HEK293 (cell line): ENCODE results near the gene RIPOR1.
A peak's percentile ranks its signal among the peaks of the same experiment; 100 is the strongest.

Source experiments
- KLF8 ChIP-seq: fragments of 450-650 bp; formaldehyde crosslinking; IDR thresholded peaks from 2 replicates; pipeline ENCODE4 v1.5.1; 2016; ENCODE audit warnings: missing biosample characterization, missing genetic modification characterization
- MEIS1 ChIP-seq: sonication (generic); formaldehyde crosslinking; IDR thresholded peaks from 2 replicates; pipeline ENCODE4 v1.8.1; 2022; ENCODE audit warnings: missing genetic modification reagents, mild to moderate bottlenecking, borderline replicate concordance
- MZF1 ChIP-seq: fragments of 450-650 bp; formaldehyde crosslinking; IDR thresholded peaks from 2 replicates; pipeline ENCODE4 v1.5.1; 2017; ENCODE audit warnings: missing biosample characterization, missing genetic modification characterization, borderline replicate concordance
- OSR2 ChIP-seq: fragments of 450-650 bp; formaldehyde crosslinking; IDR thresholded peaks from 2 replicates; pipeline ENCODE4 v1.5.1; 2016; ENCODE audit warnings: missing biosample characterization, missing genetic modification characterization
- PRDM6 ChIP-seq: fragments of 450-650 bp; formaldehyde crosslinking; IDR thresholded peaks from 2 replicates; pipeline ENCODE4 v1.5.1; 2017; ENCODE audit warnings: missing biosample characterization, missing genetic modification characterization
- ZBTB1 ChIP-seq: fragments of 450-650 bp; formaldehyde crosslinking; IDR thresholded peaks from 2 replicates; pipeline ENCODE4 v1.5.1; 2016; ENCODE audit warnings: missing biosample characterization, missing genetic modification characterization
- ZBTB20 ChIP-seq: fragments of 450-650 bp; formaldehyde crosslinking; IDR thresholded peaks from 2 replicates; pipeline ENCODE4 v1.5.1; 2016; ENCODE audit warnings: missing biosample characterization, missing genetic modification characterization
- ZBTB6 ChIP-seq: fragments of 450-650 bp; formaldehyde crosslinking; IDR thresholded peaks from 2 replicates; pipeline ENCODE4 v1.5.1; 2017; ENCODE audit warnings: missing biosample characterization, missing genetic modification characterization
- ZFP3 ChIP-seq: fragments of 450-650 bp; formaldehyde crosslinking; IDR thresholded peaks from 2 replicates; pipeline ENCODE4 v1.5.1; 2016; ENCODE audit warnings: low read depth, missing biosample characterization, missing genetic modification characterization
- ZNF10 ChIP-seq: fragments of 450-650 bp; formaldehyde crosslinking; IDR thresholded peaks from 2 replicates; pipeline ENCODE4 v1.5.1; 2017; ENCODE audit warnings: missing biosample characterization, missing genetic modification characterization
- ZNF121 ChIP-seq: fragments of 450-650 bp; formaldehyde crosslinking; IDR thresholded peaks from 2 replicates; pipeline ENCODE4 v1.5.1; 2016; ENCODE audit warnings: missing biosample characterization, missing genetic modification characterization
- ZNF140 ChIP-seq: fragments of 450-650 bp; formaldehyde crosslinking; IDR thresholded peaks from 2 replicates; pipeline ENCODE4 v1.5.1; 2016; ENCODE audit warnings: missing biosample characterization, missing genetic modification characterization
- ZNF214 ChIP-seq: fragments of 450-650 bp; formaldehyde crosslinking; IDR thresholded peaks from 2 replicates; pipeline ENCODE4 v1.5.1; 2017; ENCODE audit warnings: missing biosample characterization, mild to moderate bottlenecking, missing genetic modification characterization, borderline replicate concordance
- ZNF239 ChIP-seq: fragments of 450-650 bp; formaldehyde crosslinking; IDR thresholded peaks from 2 replicates; pipeline ENCODE4 v1.5.1; 2016; ENCODE audit warnings: missing biosample characterization, missing genetic modification characterization
- ZNF24 ChIP-seq: fragments of 450-650 bp; formaldehyde crosslinking; IDR thresholded peaks from 2 replicates; pipeline ENCODE4 v1.5.1; 2016; ENCODE audit warnings: missing biosample characterization, missing genetic modification characterization
- ZNF266 ChIP-seq: fragments of 450-650 bp; formaldehyde crosslinking; IDR thresholded peaks from 2 replicates; pipeline ENCODE4 v1.5.1; 2016; ENCODE audit warnings: missing biosample characterization, missing genetic modification characterization, low read depth
- ZNF274 ChIP-seq, 2 experiments: fragments of 200-500 bp in 1 of 2; fragments of 450-650 bp in 1 of 2; sonication (Bioruptor generic) in 1 of 2; formaldehyde crosslinking in 1 of 2; IDR thresholded peaks; 2 replicates each; pipeline versions ENCODE4 v1.5.1 to v1.6.1; 2014 to 2016; ENCODE audit warnings: borderline replicate concordance in 1 of 2, inconsistent platforms in 1 of 2, low read length in 1 of 2, missing biosample characterization in 1 of 2, missing genetic modification characterization in 1 of 2
- ZNF280D ChIP-seq: fragments of 450-650 bp; formaldehyde crosslinking; IDR thresholded peaks from 2 replicates; pipeline ENCODE4 v1.5.1; 2016; ENCODE audit warnings: missing biosample characterization, missing genetic modification characterization
- ZNF366 ChIP-seq: fragments of 450-650 bp; formaldehyde crosslinking; conservative IDR thresholded peaks from 2 replicates; pipeline ENCODE4 v1.5.1; 2016; ENCODE audit warnings: missing biosample characterization, missing genetic modification characterization
- ZNF433 ChIP-seq: fragments of 450-650 bp; formaldehyde crosslinking; IDR thresholded peaks from 2 replicates; pipeline ENCODE4 v1.5.1; 2016; ENCODE audit warnings: missing biosample characterization, missing genetic modification characterization, low read depth
- ZNF501 ChIP-seq: fragments of 450-650 bp; formaldehyde crosslinking; IDR thresholded peaks from 2 replicates; pipeline ENCODE4 v1.5.1; 2016; ENCODE audit warnings: missing biosample characterization, missing genetic modification characterization
- ZNF585B ChIP-seq: fragments of 450-650 bp; formaldehyde crosslinking; IDR thresholded peaks from 2 replicates; pipeline ENCODE4 v1.5.1; 2016; ENCODE audit warnings: missing biosample characterization, missing genetic modification characterization
- ZNF621 ChIP-seq: fragments of 450-650 bp; formaldehyde crosslinking; IDR thresholded peaks from 2 replicates; pipeline ENCODE4 v1.5.1; 2017; ENCODE audit warnings: missing biosample characterization, missing genetic modification characterization
- ZNF629 ChIP-seq: fragments of 450-650 bp; formaldehyde crosslinking; IDR thresholded peaks from 2 replicates; pipeline ENCODE4 v1.5.1; 2017; ENCODE audit warnings: missing biosample characterization, missing genetic modification characterization
- ZNF639 ChIP-seq: fragments of 450-650 bp; formaldehyde crosslinking; IDR thresholded peaks from 2 replicates; pipeline ENCODE4 v1.5.1; 2016; ENCODE audit warnings: missing biosample characterization, missing genetic modification characterization
- ZNF707 ChIP-seq: fragments of 450-650 bp; formaldehyde crosslinking; IDR thresholded peaks from 2 replicates; pipeline ENCODE4 v1.5.1; 2016; ENCODE audit warnings: missing biosample characterization, missing genetic modification characterization
- ZSCAN4 ChIP-seq: fragments of 450-650 bp; formaldehyde crosslinking; IDR thresholded peaks from 2 replicates; pipeline ENCODE4 v1.5.1; 2017; ENCODE audit warnings: missing biosample characterization, missing genetic modification characterization
- TF ChIP-seq, protein P1 (sequence below): fragments of 450-650 bp; formaldehyde crosslinking; IDR thresholded peaks from 2 replicates; pipeline ENCODE4 v1.5.1; 2017; ENCODE audit warnings: missing biosample characterization, missing genetic modification characterization
- TF ChIP-seq, protein P2 (sequence below): fragments of 450-650 bp; formaldehyde crosslinking; IDR thresholded peaks from 2 replicates; pipeline ENCODE4 v1.5.1; 2016; ENCODE audit warnings: missing biosample characterization, missing genetic modification characterization

The RIPOR1 gene

GRCh38 chr16:67555795-67556212 is 27.2 kb downstream of the RIPOR1 start (continued):
- TF ChIP-seq ZNF280D (tag by site-specific recombination) (no peak), ZNF24 (tag by site-specific recombination) (no peak), ZBTB6 (tag by site-specific recombination) (no peak), ZBTB20 (no peak), ZNF266 (tag by site-specific recombination) (no peak), MZF1 (tag by site-specific recombination) (no peak), KLF8 (0 out of 2 replicates have a peak, but pooled peaks have one; percentile 22), MEIS1 (CRISPR knock-in tag) (no peak), OSR2 (tag by site-specific recombination) (no peak; the same call in 1 of the 2 replicates), ZNF621 (tag by site-specific recombination) (no peak), ZSCAN4 (tag by site-specific recombination) (no peak), ZNF501 (tag by site-specific recombination) (no peak), ZNF10 (tag by site-specific recombination) (peak; percentile 73; the same call in 1 of the 2 replicates), ZNF366 (peak; percentile 60), ZNF433 (tag by site-specific recombination) (no peak), ZFP3 (tag by site-specific recombination) (no peak), ZNF629 (tag by site-specific recombination) (peak; percentile 63), ZNF214 (no peak), ZNF140 (tag by site-specific recombination) (no peak), ZNF707 (tag by site-specific recombination) (no peak), ZNF585B (no peak), ZNF239 (tag by site-specific recombination) (no peak), ZNF639 (tag by site-specific recombination) (no peak), ZNF121 (tag by site-specific recombination) (no peak), PRDM6 (tag by site-specific recombination) (peak; percentile 88), ZBTB1 (no peak), ZNF274 (IDR thresholded peaks at IDR 0.05; ENCODE audit: low read length) (no peak), ZNF274 (tag by site-specific recombination; IDR thresholded peaks at IDR 0.05; ENCODE audit: borderline replicate concordance) (no peak)
- TF ChIP-seq, protein P1, sequence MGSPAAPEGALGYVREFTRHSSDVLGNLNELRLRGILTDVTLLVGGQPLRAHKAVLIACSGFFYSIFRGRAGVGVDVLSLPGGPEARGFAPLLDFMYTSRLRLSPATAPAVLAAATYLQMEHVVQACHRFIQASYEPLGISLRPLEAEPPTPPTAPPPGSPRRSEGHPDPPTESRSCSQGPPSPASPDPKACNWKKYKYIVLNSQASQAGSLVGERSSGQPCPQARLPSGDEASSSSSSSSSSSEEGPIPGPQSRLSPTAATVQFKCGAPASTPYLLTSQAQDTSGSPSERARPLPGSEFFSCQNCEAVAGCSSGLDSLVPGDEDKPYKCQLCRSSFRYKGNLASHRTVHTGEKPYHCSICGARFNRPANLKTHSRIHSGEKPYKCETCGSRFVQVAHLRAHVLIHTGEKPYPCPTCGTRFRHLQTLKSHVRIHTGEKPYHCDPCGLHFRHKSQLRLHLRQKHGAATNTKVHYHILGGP (tag by site-specific recombination), result no peak
- TF ChIP-seq, protein P2, sequence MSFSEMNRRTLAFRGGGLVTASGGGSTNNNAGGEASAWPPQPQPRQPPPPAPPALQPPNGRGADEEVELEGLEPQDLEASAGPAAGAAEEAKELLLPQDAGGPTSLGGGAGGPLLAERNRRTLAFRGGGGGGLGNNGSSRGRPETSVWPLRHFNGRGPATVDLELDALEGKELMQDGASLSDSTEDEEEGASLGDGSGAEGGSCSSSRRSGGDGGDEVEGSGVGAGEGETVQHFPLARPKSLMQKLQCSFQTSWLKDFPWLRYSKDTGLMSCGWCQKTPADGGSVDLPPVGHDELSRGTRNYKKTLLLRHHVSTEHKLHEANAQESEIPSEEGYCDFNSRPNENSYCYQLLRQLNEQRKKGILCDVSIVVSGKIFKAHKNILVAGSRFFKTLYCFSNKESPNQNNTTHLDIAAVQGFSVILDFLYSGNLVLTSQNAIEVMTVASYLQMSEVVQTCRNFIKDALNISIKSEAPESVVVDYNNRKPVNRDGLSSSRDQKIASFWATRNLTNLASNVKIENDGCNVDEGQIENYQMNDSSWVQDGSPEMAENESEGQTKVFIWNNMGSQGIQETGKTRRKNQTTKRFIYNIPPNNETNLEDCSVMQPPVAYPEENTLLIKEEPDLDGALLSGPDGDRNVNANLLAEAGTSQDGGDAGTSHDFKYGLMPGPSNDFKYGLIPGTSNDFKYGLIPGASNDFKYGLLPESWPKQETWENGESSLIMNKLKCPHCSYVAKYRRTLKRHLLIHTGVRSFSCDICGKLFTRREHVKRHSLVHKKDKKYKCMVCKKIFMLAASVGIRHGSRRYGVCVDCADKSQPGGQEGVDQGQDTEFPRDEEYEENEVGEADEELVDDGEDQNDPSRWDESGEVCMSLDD, result no peak
